KMS-11 (cell line): ENCODE measurements around the gene ELAVL1.
"Not testable (repeated sequence)": the region's sequence is repeated elsewhere in the genome, so short reads cannot be mapped to it uniquely, and the experiment has no call there.

Experiments used
- H2AFZ ChIP-seq: fragments of 200-600 bp; sonication (generic); 2 replicates; pipeline ENCODE4 v1.6.1; 2016; ENCODE audit warnings: antibody characterized with exemption, mixed run types, low read depth
- H3K27ac ChIP-seq: fragments of 200-600 bp; sonication (generic); 2 replicates; pipeline ENCODE4 v1.6.1; 2016; ENCODE audit warnings: mild to moderate bottlenecking, mixed run types
- H3K27me3 ChIP-seq: fragments of 200-600 bp; sonication (generic); 2 replicates; pipeline ENCODE4 v1.6.1; 2017; ENCODE audit warnings: mild to moderate bottlenecking, low read depth, mixed run types, moderate library complexity; ENCODE audit not compliant: insufficient read depth
- H3K36me3 ChIP-seq: fragments of 200-600 bp; sonication (generic); 2 replicates; pipeline ENCODE4 v1.6.1; 2017; ENCODE audit warnings: mild to moderate bottlenecking, mixed run types; ENCODE audit not compliant: insufficient read depth
- H3K4me1 ChIP-seq: fragments of 200-600 bp; sonication (generic); 2 replicates; pipeline ENCODE4 v1.6.1; 2016; ENCODE audit warnings: mild to moderate bottlenecking, low read depth, mixed run types; ENCODE audit not compliant: poor library complexity, severe bottlenecking
- H3K4me2 ChIP-seq: fragments of 200-600 bp; sonication (generic); 2 replicates; pipeline ENCODE4 v1.7.0; 2016; ENCODE audit warnings: mild to moderate bottlenecking, mixed run types
- H3K4me3 ChIP-seq: fragments of 200-600 bp; sonication (generic); IDR thresholded peaks from 2 replicates; pipeline ENCODE4 v1.6.1; 2017; ENCODE audit warnings: low read depth, low read length, mixed read lengths; ENCODE audit not compliant: insufficient read depth
- H3K79me2 ChIP-seq: fragments of 200-600 bp; sonication (generic); 2 replicates; pipeline ENCODE4 v1.6.1; 2016; ENCODE audit warnings: low read depth, mixed run types; ENCODE audit not compliant: insufficient read depth
- H3K9ac ChIP-seq: fragments of 200-600 bp; sonication (generic); 2 replicates; pipeline ENCODE4 v1.6.1; 2016; ENCODE audit warnings: mild to moderate bottlenecking, mixed run types
- H4K20me1 ChIP-seq: fragments of 200-600 bp; sonication (generic); 2 replicates; pipeline ENCODE4 v1.6.1; 2016; ENCODE audit warnings: mild to moderate bottlenecking, mixed run types; ENCODE audit not compliant: insufficient read depth
- TF ChIP-seq, protein P1 (sequence below): fragments of 200-600 bp; sonication (generic); conservative IDR thresholded peaks from 2 replicates; pipeline ENCODE4 v1.6.1; 2017; ENCODE audit warnings: low read depth, mild to moderate bottlenecking, antibody characterized with exemption, low read length, moderate library complexity, mixed read lengths

ELAVL1 gene

DNA sequence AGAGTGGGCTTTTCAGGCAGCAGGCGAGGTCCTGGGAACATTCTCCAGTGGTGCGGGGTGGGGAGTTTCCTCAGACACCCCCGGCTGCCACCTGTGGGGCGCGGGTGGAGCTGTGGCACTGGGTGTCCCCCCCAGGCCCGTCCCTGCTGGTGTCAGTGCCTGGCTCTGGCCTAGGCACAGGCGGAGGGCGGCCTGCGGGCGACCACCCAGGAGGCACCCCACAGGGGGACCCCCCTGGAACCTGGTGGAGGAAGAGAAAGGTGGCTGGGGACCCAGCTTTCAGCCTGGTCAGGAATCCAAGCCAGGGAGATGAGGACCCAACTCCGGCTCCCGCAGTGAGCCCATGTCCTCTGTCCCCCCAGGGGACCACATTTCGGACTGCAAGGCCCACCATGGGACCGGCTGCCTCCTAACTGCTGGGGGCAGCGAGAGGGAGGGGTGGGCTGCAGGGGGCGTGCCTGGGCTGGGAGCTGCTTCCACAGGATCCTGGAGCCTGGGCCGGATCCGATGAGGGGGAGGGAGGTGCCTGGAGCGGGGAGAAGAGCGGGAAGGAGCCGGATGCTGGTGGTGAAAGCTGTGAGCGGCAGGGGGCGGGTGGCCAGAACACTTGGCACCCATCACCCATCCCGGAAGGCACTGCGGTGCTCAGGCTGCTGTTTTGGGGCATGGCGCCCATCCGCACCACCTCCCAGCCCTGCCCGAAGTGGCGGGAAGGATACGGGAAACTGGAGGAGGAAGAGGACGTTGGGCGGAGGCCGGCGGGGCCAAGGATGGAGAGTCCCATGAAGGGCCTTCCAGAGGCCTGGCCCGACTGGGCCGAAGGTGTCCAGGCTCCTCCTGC lies 74.0 kb downstream of the ELAVL1 start:
- Histone ChIP-seq H3K4me3 (no peak overlapping the region), H3K4me2 (no peak overlapping the region), H3K79me2 (no peaks in the 10 kb centered on the region), H3K27ac (no peak overlapping the region), H3K4me1 (no peaks in the 10 kb centered on the region), H3K36me3 (no peaks in the 10 kb centered on the region; the same call in 1 of the 2 replicates), H4K20me1 (no peaks in the 10 kb centered on the region), H2AFZ (no peak overlapping the region), H3K27me3 (no peaks in the 10 kb centered on the region), H3K9ac (no peak overlapping the region)
- TF ChIP-seq, protein P1, sequence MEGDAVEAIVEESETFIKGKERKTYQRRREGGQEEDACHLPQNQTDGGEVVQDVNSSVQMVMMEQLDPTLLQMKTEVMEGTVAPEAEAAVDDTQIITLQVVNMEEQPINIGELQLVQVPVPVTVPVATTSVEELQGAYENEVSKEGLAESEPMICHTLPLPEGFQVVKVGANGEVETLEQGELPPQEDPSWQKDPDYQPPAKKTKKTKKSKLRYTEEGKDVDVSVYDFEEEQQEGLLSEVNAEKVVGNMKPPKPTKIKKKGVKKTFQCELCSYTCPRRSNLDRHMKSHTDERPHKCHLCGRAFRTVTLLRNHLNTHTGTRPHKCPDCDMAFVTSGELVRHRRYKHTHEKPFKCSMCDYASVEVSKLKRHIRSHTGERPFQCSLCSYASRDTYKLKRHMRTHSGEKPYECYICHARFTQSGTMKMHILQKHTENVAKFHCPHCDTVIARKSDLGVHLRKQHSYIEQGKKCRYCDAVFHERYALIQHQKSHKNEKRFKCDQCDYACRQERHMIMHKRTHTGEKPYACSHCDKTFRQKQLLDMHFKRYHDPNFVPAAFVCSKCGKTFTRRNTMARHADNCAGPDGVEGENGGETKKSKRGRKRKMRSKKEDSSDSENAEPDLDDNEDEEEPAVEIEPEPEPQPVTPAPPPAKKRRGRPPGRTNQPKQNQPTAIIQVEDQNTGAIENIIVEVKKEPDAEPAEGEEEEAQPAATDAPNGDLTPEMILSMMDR: no peak

DNA sequence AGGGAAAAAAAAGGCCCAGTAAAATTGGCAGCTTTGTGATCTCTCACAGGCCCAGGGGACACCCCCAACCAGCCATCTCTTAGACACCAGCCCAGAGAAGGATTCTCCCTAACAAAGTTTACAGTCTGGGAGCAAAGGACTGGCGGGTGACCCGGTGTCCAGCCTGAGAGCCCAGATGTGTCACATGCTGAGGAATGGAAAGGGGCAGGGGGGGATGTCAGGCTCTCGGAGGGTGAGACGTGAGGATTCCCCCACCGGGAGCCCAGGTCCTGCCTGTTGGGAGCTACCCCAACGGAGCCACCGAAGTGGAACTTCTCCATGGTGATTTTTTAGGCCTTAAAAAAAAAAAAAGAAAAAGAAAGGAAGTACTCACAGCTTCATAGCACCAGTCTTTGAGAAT lies 74.7 kb downstream of the ELAVL1 start:
- TF ChIP-seq, protein P1: no peak
- Histone ChIP-seq H3K4me1 (no peaks in the 10 kb centered on the region), H3K9ac (no peak overlapping the region), H3K27me3 (no peaks in the 10 kb centered on the region), H3K36me3 (no peaks in the 10 kb centered on the region), H4K20me1 (no peaks in the 10 kb centered on the region), H3K27ac (no peak overlapping the region), H3K4me2 (no peak overlapping the region), H3K79me2 (no peaks in the 10 kb centered on the region), H3K4me3 (no peak overlapping the region), H2AFZ (no peak overlapping the region)

DNA sequence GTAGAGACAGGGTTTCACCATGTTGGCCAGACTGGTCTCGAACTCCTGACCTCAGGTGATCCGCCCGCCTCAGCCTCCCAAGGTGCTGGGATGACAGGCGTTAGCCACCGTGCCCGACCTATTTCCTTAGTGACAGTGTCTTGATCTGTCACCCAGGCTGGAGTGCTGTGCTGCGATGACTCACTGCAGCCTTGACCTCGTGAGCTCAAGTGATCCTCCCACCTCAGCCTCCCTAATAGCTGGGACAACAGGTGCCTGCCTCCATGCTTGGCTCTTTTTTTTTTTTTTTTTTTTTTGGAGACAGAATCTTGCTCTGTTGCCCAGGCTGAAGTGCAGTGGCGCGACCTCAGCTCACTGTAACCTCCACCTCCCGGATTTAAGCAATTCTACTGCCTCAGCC lies 75.4 kb downstream of the ELAVL1 start:
- H3K27ac ChIP-seq, H3K9ac ChIP-seq, H3K4me1 ChIP-seq: not testable (repeated sequence)

DNA sequence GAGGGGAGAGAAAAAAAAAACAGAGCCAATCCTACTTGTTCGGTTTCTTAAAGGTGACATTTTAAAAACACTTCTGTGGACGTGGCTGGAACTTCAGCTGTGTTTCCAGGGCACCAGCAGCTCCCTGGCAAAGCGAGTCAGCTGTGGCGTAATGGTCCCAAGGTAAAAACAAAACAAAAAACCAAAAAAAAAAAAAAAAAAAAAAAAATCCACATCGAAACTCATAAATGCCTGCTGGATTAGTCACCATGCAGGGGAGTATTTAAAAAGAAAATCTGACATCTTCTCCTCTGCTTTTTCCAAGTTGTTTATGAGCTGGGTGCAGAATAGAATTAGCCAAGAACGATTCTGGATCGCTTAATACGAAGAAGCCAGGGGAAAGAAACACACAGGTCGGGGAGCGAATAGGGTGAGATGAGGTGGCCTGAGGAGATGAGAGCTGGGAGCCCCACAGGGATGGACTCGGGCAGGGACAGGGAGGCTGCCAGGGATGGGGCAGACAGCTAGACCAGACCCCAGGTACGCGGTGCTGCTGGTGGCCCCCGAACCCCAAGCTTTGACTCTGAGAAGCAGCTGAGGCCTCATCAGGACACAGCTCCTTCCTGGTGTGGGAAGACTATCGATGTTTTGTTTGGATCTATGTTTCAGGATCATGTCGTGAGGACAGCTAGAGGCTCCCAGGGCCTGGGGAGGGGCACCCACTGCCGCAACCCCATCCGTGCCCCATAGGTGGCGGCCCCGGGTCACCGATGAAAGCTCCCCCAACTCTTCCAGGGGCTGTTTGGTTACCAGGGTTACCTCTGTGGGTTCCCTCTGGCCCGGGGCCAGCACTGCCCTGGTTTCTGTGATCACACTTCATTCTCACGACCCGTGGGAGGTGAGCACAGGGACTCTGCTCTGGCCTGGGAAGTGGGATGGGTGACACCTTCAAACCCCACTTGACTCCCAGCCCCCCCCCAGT lies 76.4 kb downstream of the ELAVL1 start:
- Histone ChIP-seq H3K27me3 (no peaks in the 10 kb centered on the region), H3K4me1 (no peaks in the 10 kb centered on the region), H2AFZ (no peak overlapping the region), H3K4me3 (no peak overlapping the region), H3K79me2 (no peaks in the 10 kb centered on the region), H3K27ac (no peak overlapping the region), H3K4me2 (no peak overlapping the region), H3K9ac (no peak overlapping the region), H4K20me1 (no peaks in the 10 kb centered on the region), H3K36me3 (no peaks in the 10 kb centered on the region)
- TF ChIP-seq, protein P1: peak; percentile 34; the same call in 1 of the 2 replicates

More for the DNA sequence above, 75.4 kb downstream of the ELAVL1 start:
- H3K27me3 ChIP-seq, H2AFZ ChIP-seq, H3K36me3 ChIP-seq, H4K20me1 ChIP-seq, H3K79me2 ChIP-seq, H3K4me3 ChIP-seq, H3K4me2 ChIP-seq: not testable (repeated sequence)
